ENCODE measurements around the gene SPPL2B. TPM values are rescaled to one million over a fixed set of nuclear protein-coding genes. Genes with fewer than 3 reads are reported as not detected.

The SPPL2B gene, protein sequence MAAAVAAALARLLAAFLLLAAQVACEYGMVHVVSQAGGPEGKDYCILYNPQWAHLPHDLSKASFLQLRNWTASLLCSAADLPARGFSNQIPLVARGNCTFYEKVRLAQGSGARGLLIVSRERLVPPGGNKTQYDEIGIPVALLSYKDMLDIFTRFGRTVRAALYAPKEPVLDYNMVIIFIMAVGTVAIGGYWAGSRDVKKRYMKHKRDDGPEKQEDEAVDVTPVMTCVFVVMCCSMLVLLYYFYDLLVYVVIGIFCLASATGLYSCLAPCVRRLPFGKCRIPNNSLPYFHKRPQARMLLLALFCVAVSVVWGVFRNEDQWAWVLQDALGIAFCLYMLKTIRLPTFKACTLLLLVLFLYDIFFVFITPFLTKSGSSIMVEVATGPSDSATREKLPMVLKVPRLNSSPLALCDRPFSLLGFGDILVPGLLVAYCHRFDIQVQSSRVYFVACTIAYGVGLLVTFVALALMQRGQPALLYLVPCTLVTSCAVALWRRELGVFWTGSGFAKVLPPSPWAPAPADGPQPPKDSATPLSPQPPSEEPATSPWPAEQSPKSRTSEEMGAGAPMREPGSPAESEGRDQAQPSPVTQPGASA
- 23.1 and 26.2 TPM in 2 replicates for total RNA-seq

DNA sequence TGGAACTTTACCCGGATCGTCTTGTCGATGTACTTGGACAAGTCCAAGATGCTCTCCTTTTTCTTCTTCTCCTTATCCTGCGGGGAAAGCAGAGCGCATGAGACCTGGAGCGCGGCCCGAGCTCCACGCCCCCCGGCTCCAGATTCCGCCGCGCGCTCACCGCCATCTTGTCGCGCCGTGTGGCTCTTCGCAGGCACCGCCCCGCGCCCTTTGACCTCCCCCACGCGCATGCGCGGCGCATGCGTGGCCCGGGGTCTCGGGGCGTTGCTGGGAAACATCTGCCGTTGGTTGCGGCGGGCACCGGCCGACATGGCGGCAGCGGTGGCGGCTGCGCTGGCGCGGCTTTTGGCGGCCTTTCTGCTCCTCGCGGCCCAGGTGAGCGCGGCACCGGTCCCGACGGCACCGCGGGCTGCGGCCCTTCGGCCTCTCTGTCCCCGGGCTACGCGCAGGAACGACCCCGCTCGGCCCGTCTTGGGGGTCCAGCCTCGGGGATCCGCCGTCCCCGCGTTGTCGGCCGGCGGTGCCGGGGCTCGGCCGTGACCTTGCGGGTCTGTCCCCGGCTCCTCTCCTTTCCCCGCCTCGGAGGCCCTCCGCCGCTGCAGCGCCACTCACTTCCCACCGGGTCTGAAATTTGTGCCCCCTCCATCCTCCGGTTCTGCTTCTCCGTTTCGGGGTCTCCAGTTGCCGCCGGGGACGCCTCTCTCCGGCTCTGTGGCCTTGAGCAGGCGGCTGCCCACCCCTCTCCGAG is at the start of gene SPPL2B, which contains the start of gene LSM7:
Gene SPPL2B (plus strand): TSS at position 284 of the 748 bp plus-strand sequence. CDS start 26 bp downstream, at position 310.
Gene LSM7 (minus strand): TSS at position 186 of the 748 bp plus-strand sequence. CDS start 20 bp downstream, at position 166.

DNA sequence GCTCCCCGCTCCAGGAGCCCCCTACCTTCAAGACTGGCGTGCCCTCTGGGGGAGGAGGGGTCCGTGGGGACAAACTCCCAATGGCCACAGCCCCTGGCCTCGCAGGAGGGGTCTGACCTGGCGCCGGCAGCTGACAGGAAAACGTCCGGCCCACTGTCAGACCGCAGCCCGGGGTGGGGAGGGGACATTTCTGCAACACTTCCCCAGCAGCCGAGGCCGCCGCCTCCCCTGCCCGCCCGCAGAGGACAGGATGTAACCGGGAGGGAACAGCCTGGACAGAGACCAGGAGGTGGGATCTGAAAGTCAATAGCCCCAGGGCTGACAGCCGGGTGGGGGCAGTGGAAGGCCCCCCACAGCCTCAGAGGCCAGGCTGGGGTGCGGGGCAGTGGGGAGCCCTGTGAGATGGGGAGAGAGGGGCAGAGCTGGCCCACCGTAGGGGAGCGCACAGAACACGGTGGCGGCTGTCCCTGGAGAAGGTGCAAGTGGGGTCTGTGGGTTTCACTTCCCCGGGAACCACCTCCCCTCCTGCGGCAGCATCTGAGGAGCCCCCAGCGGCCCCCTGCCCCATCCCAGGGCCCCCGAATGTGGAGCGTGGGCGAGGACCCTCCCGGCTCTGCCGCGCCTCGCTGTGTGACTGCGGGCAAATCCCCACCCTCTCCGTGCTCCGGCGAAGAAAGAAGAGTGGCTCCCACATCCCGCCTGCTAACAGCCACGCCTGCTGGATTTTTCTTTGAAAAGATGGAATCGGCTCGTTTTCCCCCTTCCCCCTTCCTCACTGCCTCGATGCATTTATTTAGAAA is 46.2 kb upstream of the SPPL2B start, which contains the start of gene PEAK3:
Gene PEAK3 (minus strand): TSS at position 114 of the 800 bp plus-strand sequence. CDS start 1,244 bp downstream, outside the sequence.

DNA sequence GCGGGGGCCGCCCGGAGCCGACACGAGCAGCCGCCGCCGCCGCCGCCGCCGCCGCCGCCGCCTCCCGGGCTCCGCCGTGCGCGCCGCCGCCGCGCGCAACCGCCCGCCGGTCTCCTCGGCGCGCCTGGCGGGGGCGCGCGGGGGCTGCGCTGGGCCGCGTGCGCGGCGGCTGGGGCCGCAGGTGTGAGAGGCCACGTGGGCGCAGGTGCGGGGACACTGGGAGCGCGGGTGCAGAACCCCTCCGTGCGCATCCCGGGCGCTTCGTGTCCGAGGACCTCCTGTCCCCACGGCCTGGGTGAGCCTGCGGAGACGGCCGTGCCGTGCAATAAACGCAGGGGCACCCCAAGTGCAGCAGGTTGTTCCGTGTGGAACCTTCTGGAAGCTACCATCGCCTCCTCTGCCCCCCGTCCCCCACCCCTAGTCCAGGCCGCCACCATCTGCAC is 20.3 kb upstream of the SPPL2B start, which contains the start of gene LINGO3:
Gene LINGO3 (minus strand): TSS at position 41 of the 443 bp plus-strand sequence. CDS start 16,378 bp downstream, outside the sequence.

DNA sequence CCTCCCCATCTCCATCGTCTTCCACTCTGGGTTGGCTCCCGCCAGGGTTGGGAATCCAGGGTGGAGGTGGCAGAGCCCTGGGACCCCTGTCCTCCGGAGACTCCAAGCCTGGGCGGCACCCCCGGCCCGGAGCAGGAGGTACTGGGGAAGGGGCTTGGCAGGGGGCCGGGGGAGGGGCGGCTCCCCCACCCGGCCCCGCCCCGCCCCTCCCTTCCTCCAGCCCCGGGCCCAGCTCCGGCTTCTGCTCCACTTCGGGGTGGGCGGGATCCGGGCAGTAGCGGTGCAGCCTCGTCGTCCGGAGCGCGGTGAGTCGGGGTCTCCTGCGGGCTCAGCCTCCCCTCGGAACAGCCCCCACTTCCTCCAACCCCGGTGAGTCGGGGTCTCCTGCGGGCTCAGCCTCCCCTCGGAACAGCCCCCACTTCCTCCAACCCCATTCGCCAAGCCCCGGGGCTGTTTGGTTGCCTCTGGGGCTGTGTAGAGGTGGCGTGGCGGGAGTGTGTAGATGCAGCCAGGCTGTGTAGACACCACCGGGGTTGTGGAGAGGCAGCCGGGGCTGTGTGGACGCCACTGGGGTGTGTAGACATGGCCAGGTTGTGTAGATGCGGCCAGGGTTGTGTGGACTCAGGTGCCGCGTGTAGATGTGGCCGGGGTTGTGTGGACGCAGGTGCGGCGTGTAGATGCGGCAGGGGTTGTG is 31.7 kb downstream of the SPPL2B start, which contains the start of gene TMPRSS9:
Gene TMPRSS9 (plus strand): TSS at position 274 of the 694 bp plus-strand sequence. CDS start 29,521 bp downstream, outside the sequence.

Other genes starting within 250 kb of the SPPL2B start
- 42.3 and 79.2 TPM in 2 replicates for gene MOB3A, start 232.4 kb upstream of the SPPL2B start, total RNA-seq
- 2.2 and 2.5 TPM in 2 replicates for gene IZUMO4, start 231.8 kb upstream of the SPPL2B start, total RNA-seq
- 123 and 169 TPM in 2 replicates for gene AP3D1, start 177.1 kb upstream of the SPPL2B start, total RNA-seq
- gene DOT1L, start 164.8 kb upstream of the SPPL2B start, total RNA-seq, result 11.4 and 28.9 TPM in 2 replicates
- gene PLEKHJ1, start 92.4 kb upstream of the SPPL2B start, total RNA-seq, result 46.7 TPM in 2 replicates
- gene SF3A2, start 91.9 kb upstream of the SPPL2B start, total RNA-seq, result 30.9 and 32.1 TPM in 2 replicates
- gene AMH, start 79.4 kb upstream of the SPPL2B start, total RNA-seq, result 0.37 and 2.0 TPM in 2 replicates
- not detected in 2 replicates for gene JSRP1, start 72.3 kb upstream of the SPPL2B start, total RNA-seq
- gene PEAK3, start 46.5 kb upstream of the SPPL2B start, total RNA-seq, result not detected in 2 replicates
- not detected in 2 replicates for gene LINGO3, start 20.5 kb upstream of the SPPL2B start, total RNA-seq
- 83.1 and 131 TPM in 2 replicates for gene LSM7, start 98 bp upstream of the SPPL2B start, total RNA-seq
- under 0.01 TPM in 1 of 2 replicates, not detected in the other for gene TMPRSS9, start 31.6 kb downstream of the SPPL2B start, total RNA-seq
- gene TIMM13, start 98.9 kb downstream of the SPPL2B start, total RNA-seq, result 38.1 and 41.2 TPM in 2 replicates
- 70.9 and 146 TPM in 2 replicates for gene LMNB2, start 128.3 kb downstream of the SPPL2B start, total RNA-seq
- gene GADD45B, start 147.4 kb downstream of the SPPL2B start, total RNA-seq, result 20.3 and 22.4 TPM in 2 replicates